UCSD-AML1 (cell line): ENCODE measurements around the gene NUP210.
A peak's percentile ranks its signal among the peaks of the same experiment; 100 is the strongest.

Experiments used
- DNase-seq: peaks from one replicate; lab custom pipeline; 2025; ENCODE audit not compliant: unreplicated experiment; lab: John Stamatoyannopoulos, UW

Gene NUP210

DNA sequence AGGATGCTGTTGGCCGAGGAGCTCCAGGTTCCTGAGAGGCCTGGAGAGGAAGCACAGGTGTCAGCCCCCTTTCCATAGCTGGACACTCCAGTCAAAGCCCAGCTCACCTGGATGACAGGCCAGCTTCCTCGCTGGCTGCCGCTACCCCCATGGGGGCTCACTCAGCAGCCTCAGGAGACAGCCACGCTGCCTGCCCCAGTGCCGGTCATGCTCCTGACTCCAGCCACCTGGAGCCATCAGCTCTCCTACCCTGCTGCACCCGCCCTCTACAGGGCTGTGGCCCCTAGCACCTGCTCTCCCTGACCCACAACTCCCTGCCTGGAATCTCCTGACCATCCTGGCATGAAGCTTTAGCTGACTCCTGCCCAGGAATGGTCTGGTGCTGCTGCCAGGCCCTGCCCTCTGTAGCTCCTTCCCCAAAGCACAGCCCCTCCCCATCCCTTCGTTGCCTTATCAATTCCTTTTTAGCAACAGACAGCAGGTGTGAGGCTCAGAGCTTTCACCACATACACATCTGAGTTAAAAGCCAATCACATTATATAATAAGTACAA, 94.2 kb downstream of the NUP210 start:
- DNase-seq: no peak

DNA sequence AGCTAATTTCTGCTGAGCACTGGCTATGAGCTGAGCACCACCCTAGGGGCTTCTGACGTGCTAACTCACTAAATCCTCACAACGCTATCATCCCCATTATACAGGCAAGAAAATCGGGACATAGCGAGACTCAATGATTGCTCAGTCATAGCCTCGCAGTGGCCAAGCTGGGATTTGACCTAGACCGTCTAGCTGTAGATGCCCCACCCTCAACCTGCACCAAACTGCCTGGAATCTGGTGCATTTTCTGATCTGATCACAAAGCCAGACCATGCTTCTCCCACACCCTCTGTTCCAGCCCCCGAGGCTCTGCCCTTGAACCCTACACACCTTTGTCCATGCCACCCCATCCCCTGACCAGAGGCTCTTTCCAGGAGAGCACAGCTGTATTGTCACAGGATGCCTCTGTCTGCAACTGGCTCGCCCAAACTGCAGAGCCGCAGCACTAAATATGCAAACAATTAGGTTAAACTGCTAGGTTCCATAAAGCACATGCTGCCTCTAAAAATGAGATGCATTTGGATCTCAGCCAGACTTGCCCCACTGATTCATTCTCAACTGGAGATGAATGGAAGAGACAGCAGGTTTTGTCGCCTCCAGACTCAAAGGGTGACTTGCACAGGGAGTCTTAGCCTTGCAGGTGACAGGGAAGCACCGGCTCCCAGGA, 95.2 kb downstream of the NUP210 start:
- DNase-seq: no peak

DNA sequence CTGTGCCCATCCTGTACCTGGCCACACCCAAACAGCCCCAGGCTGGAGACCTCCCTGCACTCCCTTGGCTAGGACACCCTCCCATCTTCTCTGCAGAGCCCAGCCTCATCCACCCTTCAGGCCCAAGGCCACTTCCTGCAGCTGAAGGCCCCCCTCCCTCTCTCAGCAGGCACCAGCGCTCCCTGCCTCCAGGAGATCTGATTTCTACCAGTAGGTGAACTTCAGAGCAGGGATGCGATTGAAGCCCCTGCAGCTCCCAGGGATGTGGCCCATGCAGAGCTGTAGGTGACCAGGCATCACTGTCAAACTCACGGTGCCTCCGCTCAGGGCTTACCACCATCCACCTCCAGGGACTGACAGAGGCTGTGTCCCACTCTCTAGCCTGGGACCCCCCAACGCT, 96.3 kb downstream of the NUP210 start:
- no peak for DNase-seq

DNA sequence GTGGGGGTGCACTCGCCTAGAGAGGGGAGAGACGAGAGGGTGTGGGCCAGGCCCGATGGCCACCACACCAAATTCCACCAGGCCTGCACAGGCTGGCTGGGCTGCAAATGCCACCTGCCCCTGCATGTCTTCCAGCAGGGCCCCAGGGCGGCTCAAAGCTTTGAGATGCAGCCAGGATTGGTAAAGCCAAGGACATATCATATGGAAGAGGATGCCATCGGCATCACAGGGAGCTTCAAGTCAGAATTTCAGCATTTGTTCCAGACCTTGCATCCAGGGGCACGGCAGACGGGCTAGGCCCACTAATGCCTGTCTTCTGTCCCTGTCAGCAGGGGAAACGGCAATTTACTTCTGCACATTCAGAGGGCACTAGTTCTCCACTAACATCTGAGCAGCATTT, 97.8 kb downstream of the NUP210 start:
- no peak for DNase-seq

DNA sequence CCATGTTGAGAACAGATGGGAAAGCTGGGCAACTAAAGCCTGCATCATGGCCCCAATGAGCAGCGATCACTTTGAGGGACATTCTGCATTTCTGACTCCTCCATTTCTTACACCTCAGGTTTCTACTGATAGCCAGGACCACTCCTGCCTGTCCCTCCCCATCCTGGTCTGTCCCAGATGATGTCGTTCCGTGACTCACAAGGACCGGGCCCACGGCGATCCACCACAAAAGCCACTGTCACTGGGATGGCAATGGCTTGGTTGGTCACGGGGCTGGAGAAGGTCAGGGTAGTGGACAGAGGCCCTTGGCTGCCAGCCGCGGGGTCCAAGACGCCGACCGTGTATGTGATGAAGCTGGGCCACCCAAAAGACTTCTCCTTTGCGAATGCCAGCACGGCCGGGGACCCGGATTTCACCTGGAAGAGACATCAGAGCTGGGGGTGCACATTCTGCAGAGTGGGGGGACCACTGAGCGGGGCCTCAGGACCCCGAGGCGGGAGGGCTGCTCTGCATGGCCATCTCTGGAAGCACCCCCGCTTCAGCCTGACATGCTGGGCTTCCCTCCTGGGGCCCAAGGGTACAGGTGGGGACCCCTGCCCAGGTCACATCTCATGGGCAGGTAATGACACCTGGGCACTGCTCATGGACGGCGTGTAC, 100.4 kb downstream of the NUP210 start:
- DNase-seq: no peak

DNA sequence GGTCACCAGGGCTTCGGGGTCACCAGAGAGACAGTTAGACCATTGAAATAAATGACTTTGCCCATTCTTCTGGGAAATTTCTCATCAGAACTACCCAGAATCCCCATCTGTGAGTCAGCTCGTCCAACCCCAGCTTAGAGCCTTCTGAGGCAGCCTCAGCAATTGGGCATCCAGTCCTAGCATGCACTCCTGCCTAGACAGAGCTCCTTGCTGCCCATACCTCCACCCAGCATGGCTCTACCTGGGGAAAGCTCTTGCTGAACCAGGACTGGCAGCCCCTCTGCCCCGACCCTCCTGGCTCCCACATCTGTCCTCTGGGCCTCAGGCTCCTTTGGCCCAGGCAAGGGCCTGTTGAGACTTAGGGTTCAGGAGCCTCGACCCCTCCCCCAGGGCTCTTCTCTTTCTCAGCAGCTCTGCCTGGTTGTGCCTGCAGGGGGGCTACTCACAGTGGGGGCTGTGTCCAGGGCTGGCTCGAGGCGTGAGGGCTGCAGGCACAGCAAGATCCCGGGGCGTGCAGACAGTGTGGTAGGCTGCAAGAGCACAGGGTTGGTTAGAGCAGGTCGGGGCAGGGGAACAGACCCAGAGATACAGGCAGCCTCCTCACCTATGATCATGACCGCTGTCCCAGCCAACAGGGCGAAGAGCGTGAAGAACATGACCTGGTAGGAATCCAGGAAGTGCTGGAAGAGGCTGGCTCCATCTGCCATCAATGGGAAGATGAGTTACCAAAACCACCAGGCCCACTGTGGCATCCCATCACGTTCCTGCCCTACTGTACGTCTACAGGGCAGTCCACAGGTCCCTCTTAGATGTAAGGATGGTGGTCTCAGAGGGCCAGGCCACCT, 101.3 kb downstream of the NUP210 start:
- no peak for DNase-seq

DNA sequence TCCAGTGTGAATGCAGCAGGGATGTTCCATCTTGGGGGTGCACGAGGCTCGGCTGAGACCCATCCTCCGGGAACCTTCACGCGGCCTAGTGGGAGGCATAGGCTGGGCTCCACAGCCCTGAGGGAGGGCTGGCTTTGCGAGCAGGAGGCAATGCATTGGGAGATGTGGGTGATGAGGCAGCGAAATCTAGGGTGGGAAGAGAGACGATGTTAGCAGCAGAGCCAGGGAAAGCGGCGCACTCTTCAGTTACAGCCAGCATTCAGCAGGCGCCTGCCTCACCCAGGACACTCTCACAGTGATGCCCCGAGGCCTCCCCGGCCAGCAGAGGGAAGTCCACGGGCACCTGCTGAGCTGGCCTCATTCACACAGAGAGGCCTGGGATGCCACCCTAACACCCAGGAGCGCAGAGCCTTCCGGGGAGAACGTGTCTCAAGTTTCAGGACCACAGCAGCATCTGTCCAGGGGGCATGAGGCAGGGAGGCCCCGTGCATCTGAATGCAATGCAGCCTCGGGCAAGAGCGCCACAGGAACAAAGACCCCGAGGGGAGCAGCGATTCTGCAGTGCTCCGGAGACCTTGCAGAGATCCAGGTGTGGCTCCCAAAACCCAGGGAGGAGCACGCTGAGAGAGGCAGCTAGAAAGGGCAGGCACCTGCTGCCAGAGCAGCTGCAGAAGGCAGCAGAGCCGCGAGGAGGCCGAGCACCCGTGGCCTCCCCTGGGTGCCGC, 102.4 kb downstream of the NUP210 start:
- no peak for DNase-seq

DNA sequence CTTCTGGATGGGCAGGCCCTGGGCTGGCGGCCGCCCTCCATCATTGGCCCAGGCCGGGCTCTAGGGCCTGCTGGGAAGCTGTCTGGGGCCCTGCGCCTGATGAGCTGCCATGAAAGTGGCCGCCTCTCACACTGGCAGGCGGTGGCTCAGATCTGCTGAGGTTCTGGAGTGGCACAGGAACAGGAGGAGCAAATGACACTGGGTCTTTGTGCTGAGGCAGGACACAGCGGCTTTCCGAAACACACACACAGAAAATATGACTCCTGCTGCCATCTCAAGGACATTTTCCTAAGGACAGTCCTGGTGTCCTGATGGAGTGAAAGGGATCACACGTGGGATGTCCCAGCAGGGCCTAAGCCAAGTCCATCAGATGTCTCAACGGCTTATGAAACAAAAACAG, 103.5 kb downstream of the NUP210 start:
- DNase-seq: no peak

DNA sequence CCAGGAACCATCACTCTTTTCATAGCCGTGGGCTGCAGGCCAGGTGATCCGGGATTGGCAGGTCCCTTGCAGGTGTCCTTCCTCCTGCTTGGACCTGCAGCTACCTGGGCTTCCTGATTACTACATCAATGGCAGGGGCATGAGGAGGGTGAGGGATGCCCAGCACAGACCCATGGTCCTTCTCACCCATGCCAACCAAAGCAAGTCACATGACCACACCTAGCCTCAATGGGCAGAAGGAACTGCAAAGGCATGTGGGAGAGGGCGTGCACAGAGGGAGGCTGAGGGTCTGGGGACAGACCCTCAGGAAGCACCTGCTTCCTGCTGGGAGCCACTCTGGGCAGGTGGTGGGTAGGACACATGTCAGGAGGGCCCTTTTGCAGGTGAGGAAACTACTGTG, 105.2 kb downstream of the NUP210 start:
- no peak for DNase-seq

DNA sequence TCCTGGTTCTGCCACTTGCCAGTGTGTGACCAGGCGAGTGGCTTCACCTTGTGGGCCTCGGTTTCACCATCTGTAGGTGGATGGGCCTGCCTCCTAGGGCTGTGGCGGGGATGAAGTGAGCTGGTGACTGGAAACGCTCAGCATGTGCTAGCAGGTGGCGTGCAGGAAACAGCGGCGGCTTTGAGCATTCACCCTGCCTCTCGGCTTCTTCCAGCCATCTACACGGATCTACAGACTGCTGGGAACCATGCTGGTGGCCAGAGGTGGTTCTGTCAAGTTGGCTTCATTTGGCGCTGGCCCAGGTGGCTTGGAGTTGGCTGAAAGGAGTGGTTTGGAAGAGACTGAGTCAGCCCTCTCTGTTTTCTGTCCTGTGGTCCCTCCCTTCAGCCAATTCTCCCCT, 106.3 kb downstream of the NUP210 start:
- no peak for DNase-seq

DNA sequence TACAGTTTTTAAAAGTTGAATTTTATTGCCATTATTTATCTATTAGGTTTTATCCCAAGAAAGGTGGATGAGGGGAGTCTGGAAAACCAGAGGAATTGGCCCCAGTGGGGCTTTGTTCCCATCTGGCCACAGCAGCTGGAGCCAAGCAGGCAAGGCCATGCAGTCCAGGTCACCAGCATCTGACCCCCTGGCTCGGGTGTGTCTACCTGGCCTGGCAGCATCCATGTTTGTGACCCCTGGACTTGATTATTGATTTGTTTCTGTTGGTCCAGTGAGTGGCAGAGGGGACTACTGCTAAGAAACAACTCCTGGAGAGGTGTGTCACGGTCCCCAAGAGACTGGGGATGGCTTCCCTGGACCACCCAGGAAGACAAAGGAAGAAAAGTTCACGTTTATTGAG, 111.1 kb downstream of the NUP210 start:
- DNase-seq: no peak

DNA sequence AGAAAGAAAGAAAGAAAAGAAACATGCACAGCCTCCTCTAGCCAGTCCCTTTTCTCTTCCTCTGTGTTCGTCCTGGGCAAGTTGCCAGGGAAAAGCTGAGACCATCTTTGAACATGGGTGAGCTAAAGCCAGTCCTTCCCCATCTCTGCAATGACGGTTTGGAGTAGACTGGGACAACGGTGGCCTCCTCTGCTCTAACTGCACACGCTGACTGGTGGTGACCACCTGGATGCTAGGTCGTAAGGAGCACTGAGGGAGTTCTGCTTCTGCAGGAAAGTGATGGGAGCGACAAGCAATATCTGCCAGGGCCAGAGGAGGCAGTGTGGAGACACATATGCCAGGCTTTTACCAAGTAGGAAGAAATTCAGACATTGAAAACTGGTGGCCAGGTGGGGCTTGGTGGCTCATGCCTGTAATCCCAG, 111.7 kb downstream of the NUP210 start:
- peak; percentile 31 for DNase-seq

DNA sequence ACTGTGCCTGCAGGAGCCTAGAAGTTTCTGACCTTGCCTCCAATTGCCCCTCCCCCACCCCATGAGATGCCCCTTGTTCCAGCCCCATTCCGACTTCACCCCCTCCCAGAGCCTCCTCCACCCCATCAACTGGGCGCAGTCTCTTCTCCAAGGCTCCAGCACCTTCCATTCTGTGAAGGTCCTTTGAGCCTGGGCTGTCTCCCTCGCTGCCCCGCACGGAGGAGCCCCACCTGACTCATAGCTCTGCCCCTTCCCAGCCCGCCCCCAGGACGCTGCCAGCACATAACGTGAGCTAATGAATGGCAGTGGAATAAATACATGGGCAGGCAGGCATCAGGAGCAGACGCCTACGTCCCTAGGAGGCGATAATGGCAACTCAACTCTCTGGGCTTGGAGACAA, 113.1 kb downstream of the NUP210 start:
- DNase-seq: no peak

DNA sequence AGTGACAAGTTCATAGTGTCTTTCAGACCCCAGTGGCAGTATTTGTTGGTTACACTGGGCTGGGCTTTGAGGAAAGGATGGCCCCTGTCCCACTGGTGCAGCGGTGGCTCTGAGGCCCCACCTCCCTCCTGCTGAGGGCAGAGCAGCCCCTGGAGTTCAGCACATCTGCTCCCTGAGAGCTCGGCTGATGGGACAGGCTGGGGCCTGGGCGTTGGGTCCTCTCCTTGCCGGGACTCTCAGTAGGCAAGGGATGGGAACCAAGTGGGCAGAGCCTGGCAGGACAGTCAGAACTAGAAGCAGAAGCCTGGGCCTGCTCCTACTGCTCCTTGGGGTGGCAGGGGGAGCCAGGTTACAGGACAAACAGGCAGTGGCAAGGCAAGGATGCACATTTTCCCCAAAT, 114.5 kb downstream of the NUP210 start:
- no peak for DNase-seq

DNA sequence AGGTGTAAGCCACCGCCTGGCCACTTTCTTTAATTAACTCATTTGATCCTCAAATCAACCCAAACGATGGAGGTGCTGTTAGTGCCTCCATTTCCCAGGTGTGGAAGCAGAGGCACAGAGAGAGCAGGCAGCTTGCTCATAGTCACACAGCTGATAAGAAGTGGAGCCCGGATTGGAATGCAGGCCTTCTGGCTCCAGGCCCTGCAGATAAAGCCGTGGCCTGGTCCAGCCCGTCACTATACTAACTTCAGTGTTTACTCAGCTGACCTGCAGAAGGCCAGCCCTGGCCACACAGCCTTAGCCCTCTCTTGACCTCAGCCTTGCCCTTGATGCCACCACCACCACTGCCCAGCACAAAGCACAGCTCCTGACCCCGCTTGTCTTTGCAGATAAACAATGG, 116.7 kb downstream of the NUP210 start:
- no peak for DNase-seq

DNA sequence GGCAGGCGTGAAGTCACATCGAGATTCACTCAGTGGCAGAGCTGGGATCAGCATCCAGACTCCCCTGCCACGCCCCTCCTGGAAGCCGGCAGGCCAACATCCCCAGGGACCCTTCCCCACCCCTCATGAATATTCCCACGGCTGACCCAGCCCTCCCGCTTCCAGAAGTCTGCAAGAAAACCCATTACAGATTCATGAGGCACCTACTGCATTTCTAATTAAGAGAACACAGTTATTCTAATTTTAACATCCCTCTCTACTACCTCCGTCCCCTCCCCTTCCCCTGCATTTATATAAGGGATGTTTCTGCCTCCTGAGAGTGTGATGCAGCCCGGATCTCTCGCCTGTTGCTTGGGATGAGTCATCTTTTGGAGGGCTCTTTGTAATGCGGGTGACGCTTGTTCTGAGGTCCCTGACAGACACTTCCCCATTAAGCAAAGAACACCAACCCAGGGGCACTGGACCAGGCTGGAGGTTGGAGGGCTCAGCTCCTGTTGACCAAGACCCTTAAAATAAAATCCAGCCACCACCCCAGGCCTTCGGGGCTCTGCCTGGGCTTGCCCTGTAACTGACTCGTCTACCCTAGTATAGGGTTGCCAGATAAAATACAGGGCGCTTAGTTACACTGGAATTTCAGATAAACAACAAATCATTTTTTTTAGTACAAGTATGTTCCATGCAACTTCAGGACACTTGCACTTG, 118.7 kb downstream of the NUP210 start:
- peak; percentile 58 for DNase-seq

DNA sequence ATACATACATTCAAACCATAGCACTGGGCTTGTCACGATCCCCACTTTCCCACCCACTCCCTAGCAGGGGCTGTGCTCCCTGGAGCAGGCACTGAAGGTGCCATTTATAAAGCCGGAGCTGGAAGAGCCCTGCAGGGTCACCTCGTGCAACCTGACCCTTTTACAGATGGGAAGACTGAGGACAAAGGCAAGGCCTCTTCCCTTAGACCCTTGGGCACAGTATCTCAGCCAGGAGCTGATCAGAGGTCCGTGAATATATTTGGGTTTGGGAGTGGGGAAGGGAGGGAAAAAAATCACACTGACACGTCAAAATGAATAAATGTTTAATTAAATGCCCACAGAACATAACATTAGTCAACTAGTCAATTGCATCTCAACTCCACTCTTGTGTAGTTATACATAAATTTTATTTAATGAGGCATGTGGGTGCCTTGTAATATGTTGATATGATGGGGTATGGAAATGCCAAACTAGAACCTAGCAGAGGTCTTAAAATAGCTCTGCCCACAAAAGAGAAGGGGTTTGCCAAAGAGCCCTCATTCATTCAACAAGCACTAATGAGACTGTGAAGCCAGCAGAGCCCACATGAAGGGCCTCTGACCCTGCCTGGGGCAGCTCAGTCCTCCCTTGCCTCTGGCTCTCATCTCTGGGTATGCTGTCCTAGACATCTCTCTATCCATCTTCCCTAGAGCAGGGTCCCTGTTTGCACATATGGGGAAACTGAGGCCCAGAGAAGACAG, 119.4 kb downstream of the NUP210 start:
- no peak for DNase-seq

DNA sequence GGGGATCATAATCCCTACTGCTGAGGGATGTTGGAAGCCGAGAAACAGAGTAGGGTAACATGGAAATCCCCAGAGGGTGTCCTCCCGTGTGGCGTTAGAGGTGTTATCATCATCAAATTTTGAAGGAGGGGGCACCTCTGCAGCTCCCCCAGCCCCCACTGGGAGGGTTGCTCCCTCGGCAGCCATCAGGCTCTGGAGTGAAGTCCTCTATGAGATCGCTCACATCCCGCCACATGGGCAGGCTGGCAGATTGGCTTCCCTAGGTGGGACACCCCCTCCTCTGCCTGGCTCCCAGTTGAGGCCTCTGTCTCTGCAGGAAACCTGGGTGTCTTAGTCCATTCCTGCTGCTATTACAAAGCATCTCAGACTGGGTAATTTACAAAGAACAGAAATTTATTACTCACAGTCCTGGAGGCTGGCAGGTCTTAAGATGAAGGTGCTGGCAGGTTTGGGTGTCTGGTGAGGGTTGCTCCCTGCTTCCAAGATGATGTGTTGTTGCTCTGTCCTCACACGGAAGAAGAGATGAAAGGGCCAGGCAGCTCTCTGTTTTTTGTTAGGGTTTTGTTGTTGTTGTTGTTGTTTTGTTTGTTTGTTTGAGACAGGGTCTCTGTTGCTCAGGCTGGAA, 120.5 kb downstream of the NUP210 start:
- DNase-seq: no peak

DNA sequence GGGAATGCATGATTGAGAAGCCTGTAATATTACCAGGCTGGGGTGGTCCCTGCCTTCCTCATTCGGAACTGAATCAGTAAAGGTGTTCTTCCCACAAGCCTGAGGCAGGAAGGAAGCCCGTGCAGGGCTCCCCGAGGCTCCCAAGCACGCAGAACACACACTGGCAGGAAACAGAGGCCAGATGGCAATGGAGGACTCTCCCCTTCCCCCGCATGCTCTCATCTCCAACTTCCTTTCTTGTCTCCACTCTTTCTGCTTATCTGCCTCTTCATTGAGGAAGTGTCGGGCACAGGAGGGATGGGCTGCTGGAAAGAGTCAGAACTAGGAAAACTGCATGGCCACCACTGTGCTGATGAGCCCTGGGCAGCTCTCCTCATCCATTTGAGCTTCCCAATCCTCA, 123.5 kb downstream of the NUP210 start:
- peak; percentile 72 for DNase-seq
